Ovary (tissue), 3 donors: ENCODE data around the gene KLK6.

Source experiments
- CTCF ChIP-seq, 3 donors: fragments of 450-650 bp in 2 of 3; fragments of 200-600 bp in 1 of 3; IDR thresholded peaks; one replicate each; pipeline versions ENCODE4 v1.5.1 to v1.8.0; 2016 to 2022; ENCODE audit warnings: antibody characterized with exemption in 3 of 3, mild to moderate bottlenecking in 1 of 3
- EP300 ChIP-seq: sonication (generic); formaldehyde crosslinking; IDR thresholded peaks from one replicate; pipeline ENCODE4 v1.6.1; 2017; ENCODE audit warnings: antibody characterized with exemption
- POLR2A ChIP-seq: fragments of 450-650 bp; IDR thresholded peaks from one replicate; pipeline ENCODE4 v1.6.1; 2017; ENCODE audit warnings: antibody characterized with exemption, mild to moderate bottlenecking, moderate library complexity
- donor health status: DM: no; HTN: no; CAD: no.

- TF ChIP-seq EP300, result no peak
- TF ChIP-seq CTCF (IDR thresholded peaks at IDR 0.05), result no peak
- TF ChIP-seq POLR2A, result no peak
Measured at GRCh38 chr19:50943074-50943828, 26.1 kb downstream of the KLK6 start.
